HUES6 (cell line): ENCODE data around the gene SH3RF3.

Experiments used
- H3K27ac ChIP-seq: 2 replicates; pipeline ENCODE4 v1.7.0; 2013; ENCODE audit warnings: low read depth, mild to moderate bottlenecking, low read length, inconsistent platforms
- H3K27me3 ChIP-seq: 2 replicates; pipeline ENCODE4 v1.6.1; 2013; ENCODE audit warnings: low read length; ENCODE audit not compliant: control insufficient read depth, insufficient read depth
- H3K36me3 ChIP-seq: 2 replicates; pipeline ENCODE4 v1.6.1; 2013; ENCODE audit warnings: low read length; ENCODE audit not compliant: control insufficient read depth, insufficient read depth
- H3K4me1 ChIP-seq: 2 replicates; pipeline ENCODE4 v1.6.1; 2013; ENCODE audit warnings: low read length; ENCODE audit not compliant: control insufficient read depth, insufficient read depth
- H3K4me3 ChIP-seq: 2 replicates; pipeline ENCODE4 v1.5.1; 2013; ENCODE audit warnings: low read depth, low read length
- H3K9ac ChIP-seq: one replicate; pipeline ENCODE4 v1.6.1; 2013; ENCODE audit warnings: mild to moderate bottlenecking, low read length
- H3K9me3 ChIP-seq: 2 replicates; pipeline ENCODE4 v1.6.1; 2013; ENCODE audit warnings: low read depth, low read length; ENCODE audit not compliant: control insufficient read depth, insufficient read depth

SH3RF3 gene

GRCh38 chr2:109279243-109279860 is 150.3 kb downstream of the SH3RF3 start:
- Histone ChIP-seq H3K4me3 (no peak overlapping the region), H3K4me1 (peaks cover 9% of the 10 kb centered on the region), H3K36me3 (no peaks in the 10 kb centered on the region), H3K9ac (no peak overlapping the region), H3K27ac (no peak overlapping the region), H3K9me3 (no peaks in the 10 kb centered on the region), H3K27me3 (no peaks in the 10 kb centered on the region)

GRCh38 chr2:109280804-109281203 is 151.8 kb downstream of the SH3RF3 start:
- H3K27ac ChIP-seq, result no peak overlapping the region
- no peaks in the 10 kb centered on the region for H3K9me3 ChIP-seq
- H3K36me3 ChIP-seq, result no peaks in the 10 kb centered on the region
- H3K4me1 ChIP-seq, result peaks cover 9% of the 10 kb centered on the region
- H3K4me3 ChIP-seq, result no peak overlapping the region
- no peaks in the 10 kb centered on the region for H3K27me3 ChIP-seq
- H3K9ac ChIP-seq, result no peak overlapping the region

- Histone ChIP-seq H3K9me3 (no peaks in the 10 kb centered on the region), H3K27me3 (no peaks in the 10 kb centered on the region), H3K4me3 (no peak overlapping the region), H3K9ac (no peak overlapping the region), H3K4me1 (peaks cover 9% of the 10 kb centered on the region), H3K36me3 (no peaks in the 10 kb centered on the region), H3K27ac (no peak overlapping the region)
Observed at GRCh38 chr2:109282360-109282759, 153.4 kb downstream of the SH3RF3 start.

- H3K4me1 ChIP-seq, result peaks cover 9% of the 10 kb centered on the region
- no peak overlapping the region for H3K9ac ChIP-seq
- no peak overlapping the region for H3K27ac ChIP-seq
Observed at GRCh38 chr2:109282865-109283264, 153.9 kb downstream of the SH3RF3 start.

GRCh38 chr2:109284826-109285225 is 155.8 kb downstream of the SH3RF3 start:
- peaks cover 5% of the 10 kb centered on the region for H3K4me1 ChIP-seq

More at GRCh38 chr2:109282865-109283264, 153.9 kb downstream of the SH3RF3 start:
- no peak overlapping the region for H3K4me3 ChIP-seq
- no peaks in the 10 kb centered on the region for H3K36me3 ChIP-seq
- H3K9me3 ChIP-seq, result no peaks in the 10 kb centered on the region
- no peaks in the 10 kb centered on the region for H3K27me3 ChIP-seq

GRCh38 chr2:109285244-109285651 is 156.2 kb downstream of the SH3RF3 start:
- peaks cover 4% of the 10 kb centered on the region; the same call in 1 of the 2 replicates for H3K4me1 ChIP-seq
- H3K4me3 ChIP-seq, result no peak overlapping the region
- no peak overlapping the region for H3K9ac ChIP-seq
- no peaks in the 10 kb centered on the region for H3K9me3 ChIP-seq
- no peaks in the 10 kb centered on the region for H3K27me3 ChIP-seq
- H3K36me3 ChIP-seq, result no peaks in the 10 kb centered on the region
- no peak overlapping the region for H3K27ac ChIP-seq

More at GRCh38 chr2:109284826-109285225, 155.8 kb downstream of the SH3RF3 start:
- no peaks in the 10 kb centered on the region for H3K36me3 ChIP-seq
- no peak overlapping the region for H3K9ac ChIP-seq
- H3K27me3 ChIP-seq, result no peaks in the 10 kb centered on the region
- H3K4me3 ChIP-seq, result no peak overlapping the region
- H3K27ac ChIP-seq, result no peak overlapping the region
- H3K9me3 ChIP-seq, result no peaks in the 10 kb centered on the region

GRCh38 chr2:109287413-109287812 is 158.4 kb downstream of the SH3RF3 start:
- H3K27me3 ChIP-seq, result no peaks in the 10 kb centered on the region

GRCh38 chr2:109287838-109288237 is 158.8 kb downstream of the SH3RF3 start:
- peaks cover 4% of the 10 kb centered on the region; the same call in 1 of the 2 replicates for H3K4me1 ChIP-seq

More at GRCh38 chr2:109287413-109287812, 158.4 kb downstream of the SH3RF3 start:
- no peak overlapping the region for H3K4me3 ChIP-seq
- no peaks in the 10 kb centered on the region for H3K9me3 ChIP-seq
- H3K9ac ChIP-seq, result no peak overlapping the region
- no peaks in the 10 kb centered on the region for H3K36me3 ChIP-seq
- no peak overlapping the region for H3K27ac ChIP-seq
- peaks cover 4% of the 10 kb centered on the region; the same call in 1 of the 2 replicates for H3K4me1 ChIP-seq

GRCh38 chr2:109288544-109289368 is 159.8 kb downstream of the SH3RF3 start:
- Histone ChIP-seq H3K27ac (no peak overlapping the region), H3K36me3 (no peaks in the 10 kb centered on the region), H3K9me3 (no peaks in the 10 kb centered on the region), H3K4me3 (no peak overlapping the region), H3K9ac (no peak overlapping the region), H3K4me1 (peaks cover 4% of the 10 kb centered on the region; the same call in 1 of the 2 replicates), H3K27me3 (no peaks in the 10 kb centered on the region)

More at GRCh38 chr2:109287838-109288237, 158.8 kb downstream of the SH3RF3 start:
- Histone ChIP-seq H3K9ac (no peak overlapping the region), H3K4me3 (no peak overlapping the region), H3K9me3 (no peaks in the 10 kb centered on the region), H3K27ac (no peak overlapping the region), H3K36me3 (no peaks in the 10 kb centered on the region), H3K27me3 (no peaks in the 10 kb centered on the region)

- no peak overlapping the region for H3K4me3 ChIP-seq
- peaks cover 4% of the 10 kb centered on the region; the same call in 1 of the 2 replicates for H3K4me1 ChIP-seq
- H3K9me3 ChIP-seq, result no peaks in the 10 kb centered on the region
- H3K36me3 ChIP-seq, result no peaks in the 10 kb centered on the region
- no peaks in the 10 kb centered on the region for H3K27me3 ChIP-seq
- H3K27ac ChIP-seq, result no peak overlapping the region
- no peak overlapping the region for H3K9ac ChIP-seq
Observed at GRCh38 chr2:109289504-109290222, 160.7 kb downstream of the SH3RF3 start.
